Tibial nerve (tissue), 4 donors: ENCODE data around the gene TNRC6A.

ENCODE experiments used
- CTCF ChIP-seq, 5 experiments: fragments of 200-600 bp in 3 of 5; fragments of 450-650 bp in 2 of 5; sonication (generic) in 3 of 5; IDR thresholded peaks; one replicate each; pipeline ENCODE4 v1.5.1; 2016 to 2019; ENCODE audit warnings: antibody characterized with exemption in 5 of 5, mild to moderate bottlenecking in 3 of 5, moderate library complexity in 2 of 5
- EP300 ChIP-seq, 2 donors: sonication (generic); formaldehyde crosslinking; IDR thresholded peaks; one replicate each; pipeline ENCODE4 v1.6.1; 2017; ENCODE audit warnings: antibody characterized with exemption in 2 of 2, mild to moderate bottlenecking in 1 of 2
- POLR2A ChIP-seq, 2 donors: fragments of 450-650 bp; IDR thresholded peaks; one replicate each; pipeline ENCODE4 v1.6.1; 2017; ENCODE audit warnings: antibody characterized with exemption in 2 of 2, mild to moderate bottlenecking in 2 of 2, moderate library complexity in 2 of 2

- TF ChIP-seq POLR2A (IDR thresholded peaks at IDR 0.05) = no peak
- TF ChIP-seq CTCF (IDR thresholded peaks at IDR 0.05) = no peak
- no peak for TF ChIP-seq EP300 (IDR thresholded peaks at IDR 0.05)
Measured at GRCh38 chr16:24686678-24687077, 42.8 kb upstream of the TNRC6A start.
